WI38 (cell line): ENCODE measurements around the gene SAG.

Source experiments
- H3K4me3 ChIP-seq: 2 replicates; pipeline ENCODE4 v1.5.1; 2011; ENCODE audit warnings: low read depth, mild to moderate bottlenecking, control low read depth, low read length
- CTCF ChIP-seq: IDR thresholded peaks from 2 replicates; pipeline ENCODE4 v1.5.1; 2012; ENCODE audit warnings: low read depth, mild to moderate bottlenecking, control low read depth, low read length

SAG gene

GRCh38 chr2:233379441-233379840 lies 71.8 kb downstream of the SAG start:
- no peak overlapping the region for H3K4me3 ChIP-seq
- no peak for TF ChIP-seq CTCF

- no peak overlapping the region for H3K4me3 ChIP-seq
- TF ChIP-seq CTCF = no peak
These were observed 72.7 kb downstream of the SAG start for GRCh38 chr2:233380132-233380895.

GRCh38 chr2:233380995-233381637 lies 73.5 kb downstream of the SAG start:
- no peak for TF ChIP-seq CTCF
- no peak overlapping the region for H3K4me3 ChIP-seq

GRCh38 chr2:233381638-233381995 lies 74.0 kb downstream of the SAG start:
- no peak for TF ChIP-seq CTCF
- H3K4me3 ChIP-seq = no peak overlapping the region

GRCh38 chr2:233384015-233384414 lies 76.4 kb downstream of the SAG start:
- H3K4me3 ChIP-seq = no peak overlapping the region
- no peak for TF ChIP-seq CTCF

GRCh38 chr2:233384811-233385488 lies 77.3 kb downstream of the SAG start:
- no peak overlapping the region for H3K4me3 ChIP-seq
- TF ChIP-seq CTCF = no peak

- no peak for TF ChIP-seq CTCF
- no peak overlapping the region for H3K4me3 ChIP-seq
These were observed 78.0 kb downstream of the SAG start for GRCh38 chr2:233385489-233386044.
